ENCODE data around the gene ESR2. TPM values are rescaled to one million over a fixed set of nuclear protein-coding genes. Genes with fewer than 3 reads are reported as not detected.
A peak's percentile ranks its signal among the peaks of the same experiment; 100 is the strongest.

The ESR2 gene
- total and polyA plus RNA-seq, 2 of the 8 experiments (the other 6 are each of a cell fraction or from before 2014, with no cell fraction given) = 0.19 to 0.23 TPM

GRCh38 chr14:64040044-64040443 lies 254.1 kb downstream of the ESR2 start:
- Histone ChIP-seq H4K20me1 (replicated peaks in 1 of 2; ENCODE audit: control insufficient read depth in 1 of 2, insufficient read depth in 2 of 2, low read length in 2 of 2) (no peaks in the 10 kb centered on the region), H2AK5ac (ENCODE audit: low read depth, low read length) (no peak overlapping the region), H4K5ac (ENCODE audit: insufficient read length, low read depth, low read length) (no peak overlapping the region), H3K79me2 (ENCODE audit: control insufficient read depth in 1 of 2, insufficient read depth in 2 of 2, low read length in 2 of 2) (no peaks in the 10 kb centered on the region), H3K18ac (ENCODE audit: extremely low read depth, low read length) (no peak overlapping the region), H3K14ac (ENCODE audit: insufficient read length) (no peak overlapping the region), H2BK20ac (ENCODE audit: low read length) (no peak overlapping the region), H3K9ac (replicated peaks in 1 of 4; ENCODE audit: extremely low read depth in 1 of 4, low read depth in 3 of 4, low read length in 3 of 4) (no peak overlapping the region), H3K4me3 (ENCODE audit: extremely low read depth in 1 of 4, insufficient read depth in 2 of 4, low read depth in 3 of 4, low read length in 4 of 4) (no peak overlapping the region), H2AFZ (ENCODE audit: low read length) (no peak overlapping the region), H3K79me1 (ENCODE audit: low read depth, low read length) (no peaks in the 10 kb centered on the region), H3K4me1 (replicated peaks in 1 of 4; ENCODE audit: control insufficient read depth in 3 of 4, insufficient read depth in 4 of 4, low read length in 3 of 4) (no peaks in the 10 kb centered on the region), H3K4me2 (ENCODE audit: insufficient read depth in 1 of 2, low read depth in 2 of 2, low read length in 2 of 2) (no peak overlapping the region), H2BK5ac (ENCODE audit: low read depth, low read length) (no peak overlapping the region), H3K9me3 (ENCODE audit: insufficient read depth in 2 of 2, low read depth in 1 of 2, low read length in 1 of 2) (peaks cover 0 to 8% of the 10 kb centered on the region in 2 experiments; a peak in 1 of 4 replicates), H3K4ac (replicated peaks; ENCODE audit: insufficient read length, low read depth, low read length) (no peak overlapping the region), H3K27me3 (replicated peaks in 1 of 4; ENCODE audit: control insufficient read depth in 3 of 4, extremely low read depth in 1 of 4, insufficient read depth in 3 of 4, low read length in 3 of 4) (no peaks in the 10 kb centered on the region), H3K27ac (ENCODE audit: low read depth, low read length) (no peak overlapping the region), H4K8ac (ENCODE audit: extremely low read depth, insufficient read depth, low read length) (no peak overlapping the region), H3K36me3 (ENCODE audit: control insufficient read depth in 2 of 4, insufficient read depth in 4 of 4, low read length in 3 of 4) (peaks cover 0 to 6% (median 3%) of the 10 kb centered on the region in 4 experiments; a peak in 3 of 8 replicates), H2BK15ac (ENCODE audit: low read length) (no peak overlapping the region), H2BK120ac (replicated peaks; ENCODE audit: low read depth, low read length) (no peak overlapping the region), H3K56ac (replicated peaks; ENCODE audit: insufficient read length, low read depth, low read length) (no peak overlapping the region), H2BK12ac (ENCODE audit: low read depth, low read length) (no peak overlapping the region), H3K23me2 (ENCODE audit: low read depth, low read length) (no peaks in the 10 kb centered on the region), H4K91ac (replicated peaks; ENCODE audit: insufficient read length, low read length) (no peak overlapping the region), H3K23ac (ENCODE audit: insufficient read length) (no peak overlapping the region)
- ChIA-PET POLR2A (ENCODE audit: partially characterized antibody) (no interaction called here), CTCF (ENCODE audit: partially characterized antibody) (interaction anchor here (0.6 to 2.3 kb wide), 10 partner anchors 13 to 866 kb away, joined by 3 to 11 read pairs (median 4); no protein-coding TSS in a partner anchor)
- 84% methylated on average over 2 of the region's 2 CpGs; no CpG with 5 or more reads in 1 of the 2 experiments for WGBS, 2 experiments (ENCODE audit: extremely low coverage in 1 of 2, insufficient coverage in 1 of 2, insufficient read length in 1 of 2, insufficient replicate concordance in 2 of 2, low coverage in 1 of 2, low lambda C conversion rate in 2 of 2, missing lambda C conversion rate in 1 of 2)
- DNase-seq (ENCODE audit: low read depth in 1 of 2, low spot score in 2 of 2) (no peak), FAIRE-seq (no peak)
- TF ChIP-seq RAD21 (IDR thresholded peaks at IDR 0.05 in 1 of 2, conservative IDR thresholded peaks at IDR 0.05 in 1 of 2; ENCODE audit: low read depth in 2 of 2, low read length in 2 of 2) = peak in 1 of 2 experiments; percentile 34; a peak in 3 of 4 replicates
- no peak for TF ChIP-seq SP2 (IDR thresholded peaks at IDR 0.05; ENCODE audit: low read length)
- TF ChIP-seq CTCF (IDR thresholded peaks at IDR 0.05; ENCODE audit: control extremely low read depth in 1 of 3, insufficient read depth in 1 of 3, low read depth in 1 of 3, low read length in 3 of 3) = peak in 1 of 3 experiments; percentile 21; a peak in 1 of 4 replicates
- no peak for TF ChIP-seq PHF8 (conservative IDR thresholded peaks at IDR 0.05; ENCODE audit: low read depth, low read length)
